Uterus (tissue), 2 donors: ENCODE results near the gene NEU4.
"Not testable (repeated sequence)": the region's sequence is repeated elsewhere in the genome, so short reads cannot be mapped to it uniquely, and the experiment has no call there.

Experiments used
- POLR2A ChIP-seq, 2 donors: fragments of 450-650 bp; IDR thresholded peaks; one replicate each; pipeline ENCODE4 v1.6.1; 2016; ENCODE audit warnings: antibody characterized with exemption in 2 of 2, mild to moderate bottlenecking in 1 of 2, moderate library complexity in 1 of 2
- TF ChIP-seq, protein P1 (sequence below), 4 experiments: fragments of 200-600 bp in 2 of 4; fragments of 450-650 bp in 2 of 4; sonication (generic) in 2 of 4; IDR thresholded peaks; one replicate each; pipeline ENCODE4 v1.5.1; 2016 to 2019; ENCODE audit warnings: antibody characterized with exemption in 4 of 4, mild to moderate bottlenecking in 2 of 4, moderate library complexity in 1 of 4

DNA sequence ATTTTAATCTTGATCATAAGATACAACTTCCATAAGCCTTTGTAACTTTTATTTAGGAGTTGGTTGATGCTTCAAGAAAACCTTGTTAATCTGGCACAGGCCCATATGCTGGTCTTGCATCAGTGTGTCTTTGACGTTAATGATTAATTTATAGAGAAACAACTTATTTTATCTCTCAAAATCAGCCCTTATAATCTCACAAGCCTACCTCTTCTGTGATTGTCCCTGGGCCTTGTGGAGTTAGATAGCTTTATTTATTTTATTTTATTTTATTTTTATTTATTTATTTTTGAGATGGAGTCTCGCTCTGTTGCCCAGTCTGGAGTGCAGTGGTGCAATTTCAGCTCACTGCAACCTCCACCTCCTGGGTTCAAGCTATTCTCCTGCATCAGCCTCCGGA is 26.9 kb upstream of the NEU4 start:
- TF ChIP-seq, protein P1, sequence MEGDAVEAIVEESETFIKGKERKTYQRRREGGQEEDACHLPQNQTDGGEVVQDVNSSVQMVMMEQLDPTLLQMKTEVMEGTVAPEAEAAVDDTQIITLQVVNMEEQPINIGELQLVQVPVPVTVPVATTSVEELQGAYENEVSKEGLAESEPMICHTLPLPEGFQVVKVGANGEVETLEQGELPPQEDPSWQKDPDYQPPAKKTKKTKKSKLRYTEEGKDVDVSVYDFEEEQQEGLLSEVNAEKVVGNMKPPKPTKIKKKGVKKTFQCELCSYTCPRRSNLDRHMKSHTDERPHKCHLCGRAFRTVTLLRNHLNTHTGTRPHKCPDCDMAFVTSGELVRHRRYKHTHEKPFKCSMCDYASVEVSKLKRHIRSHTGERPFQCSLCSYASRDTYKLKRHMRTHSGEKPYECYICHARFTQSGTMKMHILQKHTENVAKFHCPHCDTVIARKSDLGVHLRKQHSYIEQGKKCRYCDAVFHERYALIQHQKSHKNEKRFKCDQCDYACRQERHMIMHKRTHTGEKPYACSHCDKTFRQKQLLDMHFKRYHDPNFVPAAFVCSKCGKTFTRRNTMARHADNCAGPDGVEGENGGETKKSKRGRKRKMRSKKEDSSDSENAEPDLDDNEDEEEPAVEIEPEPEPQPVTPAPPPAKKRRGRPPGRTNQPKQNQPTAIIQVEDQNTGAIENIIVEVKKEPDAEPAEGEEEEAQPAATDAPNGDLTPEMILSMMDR (IDR thresholded peaks at IDR 0.05), result not testable (repeated sequence)
- not testable (repeated sequence) for TF ChIP-seq POLR2A (IDR thresholded peaks at IDR 0.05)
